ENCODE data around the gene NEMP1. TPM values are rescaled to one million over a fixed set of nuclear protein-coding genes. Genes with fewer than 3 reads are reported as not detected.
A peak's percentile ranks its signal among the peaks of the same experiment; 100 is the strongest.

NEMP1 gene
- total RNA-seq, 1 donor from 2014 or later = 6.1 TPM

DNA sequence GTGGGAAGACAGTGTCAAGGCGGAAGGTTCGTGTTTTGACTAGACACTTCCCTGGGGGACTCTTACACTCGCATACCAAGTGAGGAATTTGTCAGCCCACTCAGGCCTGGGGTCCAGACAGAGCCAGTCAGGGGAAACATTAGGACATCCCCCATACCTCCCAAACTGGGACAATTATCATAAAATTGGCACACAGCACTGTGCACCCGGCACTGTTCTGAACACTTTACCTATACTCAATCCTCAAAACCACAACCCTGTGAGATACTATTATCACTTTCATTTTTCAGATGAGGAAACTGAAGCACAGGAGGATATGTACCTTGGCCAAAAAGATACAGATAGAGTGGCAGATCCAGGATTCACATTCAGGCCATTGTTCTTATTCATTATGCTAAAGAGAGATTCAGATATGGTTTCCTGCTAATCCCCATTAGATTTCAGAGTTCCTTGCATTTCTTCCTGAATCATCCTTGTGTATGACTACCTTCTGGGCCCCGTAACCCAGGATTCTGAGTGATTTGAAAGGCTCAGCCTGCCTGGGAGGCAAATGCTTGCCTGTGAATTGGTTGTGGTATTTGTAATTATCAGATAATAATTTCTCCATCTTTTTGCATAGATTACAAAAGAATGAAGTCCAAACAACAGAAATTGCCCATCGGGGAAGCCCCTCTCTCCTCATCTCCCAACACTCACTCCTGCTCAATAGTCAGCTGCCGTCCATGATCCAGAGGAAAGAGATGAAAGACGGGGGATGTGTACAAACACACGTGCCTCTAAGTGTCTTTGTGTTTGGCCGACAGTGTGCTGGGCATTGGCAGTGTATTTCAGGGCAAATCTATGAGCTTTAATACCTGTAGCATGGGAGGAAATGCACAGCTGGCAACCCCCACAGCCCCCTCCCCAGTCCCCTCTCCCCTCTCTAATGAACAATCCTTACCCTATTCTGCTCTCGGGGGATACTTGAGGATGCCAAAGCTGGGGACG, 66.9 kb downstream of the NEMP1 start:
- Histone ChIP-seq H3K27me3 (ENCODE audit: control insufficient read depth, insufficient read depth, low read length) (peaks cover 26% of the 10 kb centered on the region), H3K4me3 (ENCODE audit: low read depth, low read length) (no peak overlapping the region), H3K36me3 (ENCODE audit: control insufficient read depth, insufficient read depth, low read length) (no peaks in the 10 kb centered on the region)
- no peak for DNase-seq (ENCODE audit: low read depth)
- TF ChIP-seq, protein P1, sequence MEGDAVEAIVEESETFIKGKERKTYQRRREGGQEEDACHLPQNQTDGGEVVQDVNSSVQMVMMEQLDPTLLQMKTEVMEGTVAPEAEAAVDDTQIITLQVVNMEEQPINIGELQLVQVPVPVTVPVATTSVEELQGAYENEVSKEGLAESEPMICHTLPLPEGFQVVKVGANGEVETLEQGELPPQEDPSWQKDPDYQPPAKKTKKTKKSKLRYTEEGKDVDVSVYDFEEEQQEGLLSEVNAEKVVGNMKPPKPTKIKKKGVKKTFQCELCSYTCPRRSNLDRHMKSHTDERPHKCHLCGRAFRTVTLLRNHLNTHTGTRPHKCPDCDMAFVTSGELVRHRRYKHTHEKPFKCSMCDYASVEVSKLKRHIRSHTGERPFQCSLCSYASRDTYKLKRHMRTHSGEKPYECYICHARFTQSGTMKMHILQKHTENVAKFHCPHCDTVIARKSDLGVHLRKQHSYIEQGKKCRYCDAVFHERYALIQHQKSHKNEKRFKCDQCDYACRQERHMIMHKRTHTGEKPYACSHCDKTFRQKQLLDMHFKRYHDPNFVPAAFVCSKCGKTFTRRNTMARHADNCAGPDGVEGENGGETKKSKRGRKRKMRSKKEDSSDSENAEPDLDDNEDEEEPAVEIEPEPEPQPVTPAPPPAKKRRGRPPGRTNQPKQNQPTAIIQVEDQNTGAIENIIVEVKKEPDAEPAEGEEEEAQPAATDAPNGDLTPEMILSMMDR (IDR thresholded peaks at IDR 0.05; ENCODE audit: insufficient read depth, low read length, poor library complexity, severe bottlenecking) = no peak

DNA sequence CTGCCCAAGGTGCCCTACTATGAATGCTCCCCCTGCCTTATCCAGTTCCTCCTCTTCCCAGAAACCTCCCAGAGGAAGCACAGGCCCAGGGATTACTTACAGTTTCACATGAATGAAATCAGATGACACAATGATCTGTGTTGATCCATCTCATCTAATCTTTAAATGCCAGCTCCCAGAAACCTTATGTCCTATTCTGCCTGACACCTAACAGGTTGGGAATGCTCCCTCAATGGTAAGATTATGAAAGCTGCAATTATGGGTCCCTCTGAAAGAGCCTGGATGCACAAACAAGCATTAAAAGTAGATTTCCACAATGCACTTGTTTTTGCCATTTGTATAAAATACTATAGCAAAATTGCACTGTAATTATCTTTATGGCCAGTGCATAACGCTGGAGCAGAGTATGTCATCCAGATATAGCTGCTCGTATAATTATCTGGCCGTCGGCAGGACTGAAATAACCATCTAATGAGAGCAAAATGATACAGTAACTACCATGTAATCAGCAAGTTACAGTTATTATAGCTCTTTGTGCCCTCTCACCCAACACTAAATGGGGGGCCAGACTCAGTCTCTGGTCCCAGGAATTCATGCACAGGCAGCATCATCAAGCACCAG, 67.9 kb downstream of the NEMP1 start:
- Histone ChIP-seq H3K4me3 (ENCODE audit: low read depth, low read length) (no peak overlapping the region), H3K27me3 (ENCODE audit: control insufficient read depth, insufficient read depth, low read length) (peaks cover 21% of the 10 kb centered on the region), H3K36me3 (ENCODE audit: control insufficient read depth, insufficient read depth, low read length) (no peaks in the 10 kb centered on the region)
- TF ChIP-seq, protein P1 (IDR thresholded peaks at IDR 0.05; ENCODE audit: insufficient read depth, low read length, poor library complexity, severe bottlenecking) = no peak
- DNase-seq (ENCODE audit: low read depth) = no peak

DNA sequence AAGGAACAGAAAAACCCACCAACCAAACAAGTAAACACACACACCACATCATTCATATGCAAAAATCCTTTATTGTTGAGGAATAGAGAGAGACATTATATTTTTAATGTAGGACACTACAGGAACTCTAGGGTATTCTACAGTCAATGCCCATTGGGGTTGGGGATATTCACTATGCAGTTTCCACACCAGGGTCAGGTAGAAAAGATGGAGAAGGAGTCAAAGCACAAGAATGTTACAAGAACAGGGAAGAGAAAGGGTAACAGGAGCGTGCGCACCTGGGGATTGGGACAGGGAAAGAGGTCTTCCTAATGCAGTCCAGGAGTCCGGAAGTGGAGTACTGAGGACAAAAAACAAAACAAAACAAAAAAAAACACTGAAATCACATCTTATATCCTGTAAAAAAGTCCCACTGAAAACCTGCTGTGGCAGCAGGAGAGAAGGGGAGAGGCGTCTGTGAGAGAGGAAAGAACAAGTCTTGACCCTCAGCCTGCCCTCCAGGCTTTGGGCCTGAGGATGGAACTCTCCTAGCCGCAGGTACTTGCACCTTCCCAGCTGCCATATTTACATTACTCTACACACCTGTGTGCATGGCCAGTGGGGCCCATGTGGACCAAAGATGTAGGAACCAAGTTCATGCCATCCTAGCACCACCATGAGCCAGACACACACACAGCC, 68.5 kb downstream of the NEMP1 start:
- H3K27me3 ChIP-seq (ENCODE audit: control insufficient read depth, insufficient read depth, low read length) = peaks cover 16% of the 10 kb centered on the region
- no peaks in the 10 kb centered on the region for H3K36me3 ChIP-seq (ENCODE audit: control insufficient read depth, insufficient read depth, low read length)
- H3K4me3 ChIP-seq (ENCODE audit: low read depth, low read length) = no peak overlapping the region
- TF ChIP-seq, protein P1 (IDR thresholded peaks at IDR 0.05; ENCODE audit: insufficient read depth, low read length, poor library complexity, severe bottlenecking) = no peak
- no peak for DNase-seq (ENCODE audit: low read depth)

DNA sequence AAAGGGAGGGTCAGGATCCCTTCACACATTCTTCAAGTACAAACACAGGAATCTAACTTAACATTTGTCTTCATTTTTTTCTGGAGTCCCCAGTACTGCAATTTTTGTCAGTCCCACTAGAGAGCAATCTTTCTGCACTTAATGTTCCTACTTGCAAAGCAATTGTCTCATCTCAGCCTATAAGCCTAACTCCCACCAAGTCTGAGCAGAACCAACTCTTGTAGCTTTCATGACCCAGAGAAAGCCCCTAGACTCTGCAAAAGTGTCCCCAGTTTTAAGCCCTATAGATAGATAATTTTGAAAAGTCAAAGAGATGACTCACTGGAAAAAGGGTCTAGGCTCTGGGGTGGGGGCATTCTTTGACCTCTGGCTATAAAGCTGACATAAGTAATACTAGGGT, 70.4 kb downstream of the NEMP1 start:
- H3K27me3 ChIP-seq (ENCODE audit: control insufficient read depth, insufficient read depth, low read length) = peaks cover 8% of the 10 kb centered on the region
- no peak overlapping the region for H3K4me3 ChIP-seq (ENCODE audit: low read depth, low read length)
- peaks cover 2% of the 10 kb centered on the region for H3K36me3 ChIP-seq (ENCODE audit: control insufficient read depth, insufficient read depth, low read length)
- TF ChIP-seq, protein P1 (IDR thresholded peaks at IDR 0.05; ENCODE audit: insufficient read depth, low read length, poor library complexity, severe bottlenecking) = peak; percentile 49
- no peak for DNase-seq (ENCODE audit: low read depth)

DNA sequence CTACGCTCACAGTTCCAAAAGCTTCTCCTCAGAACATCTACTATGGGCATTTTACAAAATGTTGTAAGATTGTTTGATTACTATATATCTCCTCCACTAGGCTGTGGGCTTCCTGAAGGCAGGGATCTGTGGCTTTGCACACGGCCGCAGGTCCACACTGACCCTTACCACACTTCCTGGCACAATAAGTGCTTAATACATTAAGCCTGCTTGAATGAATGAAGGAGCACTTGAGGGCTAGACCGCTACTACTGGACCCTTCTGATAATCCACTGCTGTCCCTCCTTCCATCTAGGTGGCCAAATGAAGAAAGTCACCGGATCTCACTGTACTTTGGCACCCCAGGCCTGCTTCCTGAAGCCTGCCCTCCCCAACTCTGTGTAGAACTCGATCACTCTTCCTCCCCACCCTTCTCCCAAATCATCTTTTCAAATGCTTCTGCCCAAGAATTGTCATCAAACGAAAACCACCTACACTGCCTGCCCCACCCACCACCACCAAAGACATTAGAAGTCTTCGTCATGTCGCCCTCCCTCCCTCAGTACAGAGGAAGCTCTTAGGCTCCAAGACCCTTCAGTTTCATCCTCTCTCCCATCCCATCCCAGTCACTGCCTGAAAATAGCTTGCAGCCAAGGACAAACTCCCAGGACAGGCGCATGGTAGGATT, 71.6 kb downstream of the NEMP1 start:
- no peak for DNase-seq (ENCODE audit: low read depth)
- TF ChIP-seq, protein P1 (IDR thresholded peaks at IDR 0.05; ENCODE audit: insufficient read depth, low read length, poor library complexity, severe bottlenecking) = no peak
- Histone ChIP-seq H3K36me3 (ENCODE audit: control insufficient read depth, insufficient read depth, low read length) (peaks cover 3% of the 10 kb centered on the region), H3K4me3 (ENCODE audit: low read depth, low read length) (peak overlapping the region; percentile 13), H3K27me3 (ENCODE audit: control insufficient read depth, insufficient read depth, low read length) (peaks cover 3% of the 10 kb centered on the region)
